GM12875 (cell line): ENCODE data around the gene PRKN.

Experiments
- H3K4me3 ChIP-seq: one replicate; pipeline ENCODE4 v1.5.1; 2011; ENCODE audit warnings: low read depth, low read length, control low read depth
- CTCF ChIP-seq: IDR thresholded peaks from 2 replicates; pipeline ENCODE4 v1.5.1; 2011; ENCODE audit warnings: low read depth, mild to moderate bottlenecking, control low read depth, inconsistent platforms, low read length, moderate library complexity, borderline replicate concordance; ENCODE audit not compliant: insufficient read depth

Gene PRKN

GRCh38 chr6:162387718-162388382 lies 339.7 kb downstream of the PRKN start:
- no peak overlapping the region for H3K4me3 ChIP-seq
- TF ChIP-seq CTCF: no peak

GRCh38 chr6:162385980-162386379 lies 341.6 kb downstream of the PRKN start:
- TF ChIP-seq CTCF: no peak
- no peak overlapping the region for H3K4me3 ChIP-seq

- H3K4me3 ChIP-seq: no peak overlapping the region
- TF ChIP-seq CTCF: no peak
Measured at GRCh38 chr6:162379757-162380409, 347.7 kb downstream of the PRKN start.

- no peak for TF ChIP-seq CTCF
Measured at GRCh38 chr6:162377735-162378134, 349.8 kb downstream of the PRKN start.

GRCh38 chr6:162373868-162374267 lies 353.7 kb downstream of the PRKN start:
- no peak for TF ChIP-seq CTCF
- no peak overlapping the region for H3K4me3 ChIP-seq

More at GRCh38 chr6:162377735-162378134, 349.8 kb downstream of the PRKN start:
- no peak overlapping the region for H3K4me3 ChIP-seq

- no peak overlapping the region for H3K4me3 ChIP-seq
- TF ChIP-seq CTCF: no peak
Measured at GRCh38 chr6:162373192-162373591, 354.4 kb downstream of the PRKN start.

- H3K4me3 ChIP-seq: no peak overlapping the region
- no peak for TF ChIP-seq CTCF
Measured at GRCh38 chr6:162372106-162372505, 355.5 kb downstream of the PRKN start.
